HEK293T (cell line): ENCODE data around the gene TAF1C.

Experiments
- ARNT ChIP-seq: fragments of 450-650 bp; IDR thresholded peaks from 2 replicates; pipeline ENCODE4 v1.6.1; 2017; ENCODE audit warnings: mild to moderate bottlenecking
- BHLHE40 ChIP-seq: fragments of 450-650 bp; IDR thresholded peaks from 2 replicates; pipeline ENCODE4 v1.6.1; 2016; ENCODE audit warnings: mild to moderate bottlenecking, moderate library complexity, borderline replicate concordance
- ELF4 ChIP-seq: fragments of 450-650 bp; IDR thresholded peaks from 2 replicates; pipeline ENCODE4 v1.6.1; 2017; ENCODE audit warnings: antibody characterized with exemption
- FOXK2 ChIP-seq: fragments of 450-650 bp; IDR thresholded peaks from 2 replicates; pipeline ENCODE4 v1.6.1; 2016; ENCODE audit warnings: mild to moderate bottlenecking
- FOXM1 ChIP-seq: fragments of 450-650 bp; IDR thresholded peaks from 2 replicates; pipeline ENCODE4 v1.6.1; 2017; ENCODE audit warnings: mild to moderate bottlenecking, borderline replicate concordance
- L3MBTL2 ChIP-seq: fragments of 450-650 bp; conservative IDR thresholded peaks from 2 replicates; pipeline ENCODE4 v1.6.1; 2016; ENCODE audit warnings: mild to moderate bottlenecking
- LEF1 ChIP-seq: fragments of 450-650 bp; IDR thresholded peaks from 2 replicates; pipeline ENCODE4 v1.6.1; 2017; ENCODE audit warnings: mild to moderate bottlenecking, borderline replicate concordance
- PKNOX1 ChIP-seq: fragments of 450-650 bp; IDR thresholded peaks from 2 replicates; pipeline ENCODE4 v1.6.1; 2016
- TARDBP ChIP-seq: fragments of 450-650 bp; IDR thresholded peaks from 2 replicates; pipeline ENCODE4 v1.6.1; 2016
- ZNF384 ChIP-seq: fragments of 450-650 bp; IDR thresholded peaks from 2 replicates; pipeline ENCODE4 v1.6.1; 2016

DNA sequence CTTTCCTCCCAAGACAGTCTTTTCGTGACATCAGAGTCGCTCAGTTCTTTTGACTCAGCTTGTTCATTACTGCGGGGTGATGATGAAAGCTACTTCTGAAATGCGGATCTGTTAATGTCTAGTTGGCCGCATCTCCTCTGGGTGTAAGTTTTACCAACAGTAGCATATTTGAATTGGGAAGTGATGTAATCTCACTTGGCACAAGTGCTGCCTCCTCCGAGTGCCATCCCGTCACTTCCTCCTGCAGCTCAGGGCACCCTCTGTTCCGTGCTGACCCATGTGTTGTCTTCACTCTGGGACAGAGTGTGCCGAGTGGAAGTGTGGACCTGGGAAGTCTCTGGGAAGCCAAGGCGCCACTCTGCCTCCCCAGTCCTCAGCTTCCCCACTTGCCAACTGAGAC is 13.0 kb upstream of the TAF1C start:
- TF ChIP-seq ELF4 (no peak), TARDBP (no peak), ARNT (no peak), LEF1 (no peak), BHLHE40 (no peak), L3MBTL2 (no peak), FOXK2 (no peak), PKNOX1 (no peak), ZNF384 (no peak), FOXM1 (no peak)
